Measurements from ENCODE around the gene KCNQ2.

DNA sequence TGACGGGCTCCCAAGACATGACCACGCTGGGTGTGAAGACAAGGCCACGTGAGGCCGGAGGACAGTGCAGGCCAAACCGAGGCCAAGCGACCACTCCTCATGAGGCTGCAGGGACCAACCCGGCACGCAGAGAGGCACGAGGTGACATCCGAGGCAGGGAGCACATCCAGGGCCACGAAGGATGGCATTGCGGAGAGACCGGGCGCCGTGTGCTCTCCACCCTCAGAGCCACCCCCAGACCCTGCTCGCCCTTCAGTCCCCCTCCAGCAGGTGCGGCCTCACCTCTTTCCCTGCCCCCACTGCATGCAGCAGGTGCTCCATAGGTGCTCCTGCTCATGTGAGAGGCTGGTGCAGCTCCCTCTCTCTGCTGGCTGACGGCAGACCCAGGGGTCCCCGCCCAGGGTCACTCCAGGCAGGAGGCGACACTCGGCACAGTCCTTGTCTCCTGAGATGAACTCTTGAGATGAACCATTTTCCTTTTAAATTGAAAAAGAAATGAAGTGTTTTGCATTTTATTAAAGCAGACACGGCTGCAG is 77.5 kb downstream of the KCNQ2 start:
- no peak for TF ChIP-seq POLR2A (IDR thresholded peaks at IDR 0.05)
- TF ChIP-seq, protein P1, sequence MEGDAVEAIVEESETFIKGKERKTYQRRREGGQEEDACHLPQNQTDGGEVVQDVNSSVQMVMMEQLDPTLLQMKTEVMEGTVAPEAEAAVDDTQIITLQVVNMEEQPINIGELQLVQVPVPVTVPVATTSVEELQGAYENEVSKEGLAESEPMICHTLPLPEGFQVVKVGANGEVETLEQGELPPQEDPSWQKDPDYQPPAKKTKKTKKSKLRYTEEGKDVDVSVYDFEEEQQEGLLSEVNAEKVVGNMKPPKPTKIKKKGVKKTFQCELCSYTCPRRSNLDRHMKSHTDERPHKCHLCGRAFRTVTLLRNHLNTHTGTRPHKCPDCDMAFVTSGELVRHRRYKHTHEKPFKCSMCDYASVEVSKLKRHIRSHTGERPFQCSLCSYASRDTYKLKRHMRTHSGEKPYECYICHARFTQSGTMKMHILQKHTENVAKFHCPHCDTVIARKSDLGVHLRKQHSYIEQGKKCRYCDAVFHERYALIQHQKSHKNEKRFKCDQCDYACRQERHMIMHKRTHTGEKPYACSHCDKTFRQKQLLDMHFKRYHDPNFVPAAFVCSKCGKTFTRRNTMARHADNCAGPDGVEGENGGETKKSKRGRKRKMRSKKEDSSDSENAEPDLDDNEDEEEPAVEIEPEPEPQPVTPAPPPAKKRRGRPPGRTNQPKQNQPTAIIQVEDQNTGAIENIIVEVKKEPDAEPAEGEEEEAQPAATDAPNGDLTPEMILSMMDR (IDR thresholded peaks at IDR 0.05) = no peak
- TF ChIP-seq POLR2AphosphoS5 (IDR thresholded peaks at IDR 0.05) = no peak
- TF ChIP-seq EP300 (IDR thresholded peaks at IDR 0.05) = no peak

Measured in stomach (tissue), 4 donors.